C4-2B (cell line): Measurements from ENCODE around the gene PRPF8.

Source experiments
- H3K27ac ChIP-seq: fragments of 450-650 bp; 2 replicates; pipeline ENCODE4 v1.5.1; 2017
- ZFX ChIP-seq: fragments of 450-650 bp; IDR thresholded peaks from 2 replicates; pipeline ENCODE4 v1.6.1; 2017
- TF ChIP-seq, protein P1 (sequence below): fragments of 450-650 bp; conservative IDR thresholded peaks from 2 replicates; pipeline ENCODE4 v1.5.1; 2017; ENCODE audit warnings: mild to moderate bottlenecking

The PRPF8 gene

DNA sequence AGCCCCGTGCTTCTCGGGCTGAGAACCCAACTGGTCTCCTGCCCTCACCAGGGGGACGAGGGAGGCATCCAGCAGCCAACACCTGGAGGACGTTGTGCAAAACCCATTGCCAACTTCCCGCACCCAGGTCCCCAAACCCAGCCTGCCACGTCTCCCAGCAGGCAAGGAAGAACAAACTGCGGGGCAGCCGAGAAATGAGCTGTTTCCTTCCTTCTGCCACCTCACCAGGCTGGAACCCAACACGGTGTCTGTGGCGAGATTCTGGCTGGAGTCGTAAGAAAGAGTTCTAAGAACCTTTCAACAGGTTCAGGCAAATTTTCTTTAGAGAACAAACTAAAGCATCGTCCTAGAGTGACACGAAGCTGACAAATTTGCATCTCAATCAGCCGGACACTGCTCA is 59.6 kb downstream of the PRPF8 start:
- no peak overlapping the region for H3K27ac ChIP-seq
- no peak for TF ChIP-seq ZFX
- TF ChIP-seq, protein P1, sequence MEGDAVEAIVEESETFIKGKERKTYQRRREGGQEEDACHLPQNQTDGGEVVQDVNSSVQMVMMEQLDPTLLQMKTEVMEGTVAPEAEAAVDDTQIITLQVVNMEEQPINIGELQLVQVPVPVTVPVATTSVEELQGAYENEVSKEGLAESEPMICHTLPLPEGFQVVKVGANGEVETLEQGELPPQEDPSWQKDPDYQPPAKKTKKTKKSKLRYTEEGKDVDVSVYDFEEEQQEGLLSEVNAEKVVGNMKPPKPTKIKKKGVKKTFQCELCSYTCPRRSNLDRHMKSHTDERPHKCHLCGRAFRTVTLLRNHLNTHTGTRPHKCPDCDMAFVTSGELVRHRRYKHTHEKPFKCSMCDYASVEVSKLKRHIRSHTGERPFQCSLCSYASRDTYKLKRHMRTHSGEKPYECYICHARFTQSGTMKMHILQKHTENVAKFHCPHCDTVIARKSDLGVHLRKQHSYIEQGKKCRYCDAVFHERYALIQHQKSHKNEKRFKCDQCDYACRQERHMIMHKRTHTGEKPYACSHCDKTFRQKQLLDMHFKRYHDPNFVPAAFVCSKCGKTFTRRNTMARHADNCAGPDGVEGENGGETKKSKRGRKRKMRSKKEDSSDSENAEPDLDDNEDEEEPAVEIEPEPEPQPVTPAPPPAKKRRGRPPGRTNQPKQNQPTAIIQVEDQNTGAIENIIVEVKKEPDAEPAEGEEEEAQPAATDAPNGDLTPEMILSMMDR, result no peak

DNA sequence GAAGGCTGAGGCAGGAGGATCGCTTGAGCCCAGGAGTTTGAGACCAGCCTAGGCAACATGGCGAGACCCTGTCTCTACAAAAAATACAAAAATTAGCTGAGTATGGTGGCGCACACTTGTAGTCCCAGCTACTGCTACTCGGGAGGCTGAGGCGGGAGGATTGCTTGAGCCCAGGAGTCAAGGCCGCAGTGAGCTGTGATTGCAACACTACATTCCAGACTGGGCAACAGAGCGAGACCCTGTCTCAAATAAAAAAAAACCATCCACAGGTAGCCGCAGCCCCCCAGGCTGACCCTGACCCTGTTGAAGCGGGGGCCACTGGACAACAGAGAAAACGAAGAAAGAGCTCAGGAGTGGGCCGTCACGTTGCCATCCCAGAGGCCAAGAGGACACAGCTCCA is 60.0 kb downstream of the PRPF8 start:
- TF ChIP-seq, protein P1, result no peak
- TF ChIP-seq ZFX, result no peak
- no peak overlapping the region for H3K27ac ChIP-seq

DNA sequence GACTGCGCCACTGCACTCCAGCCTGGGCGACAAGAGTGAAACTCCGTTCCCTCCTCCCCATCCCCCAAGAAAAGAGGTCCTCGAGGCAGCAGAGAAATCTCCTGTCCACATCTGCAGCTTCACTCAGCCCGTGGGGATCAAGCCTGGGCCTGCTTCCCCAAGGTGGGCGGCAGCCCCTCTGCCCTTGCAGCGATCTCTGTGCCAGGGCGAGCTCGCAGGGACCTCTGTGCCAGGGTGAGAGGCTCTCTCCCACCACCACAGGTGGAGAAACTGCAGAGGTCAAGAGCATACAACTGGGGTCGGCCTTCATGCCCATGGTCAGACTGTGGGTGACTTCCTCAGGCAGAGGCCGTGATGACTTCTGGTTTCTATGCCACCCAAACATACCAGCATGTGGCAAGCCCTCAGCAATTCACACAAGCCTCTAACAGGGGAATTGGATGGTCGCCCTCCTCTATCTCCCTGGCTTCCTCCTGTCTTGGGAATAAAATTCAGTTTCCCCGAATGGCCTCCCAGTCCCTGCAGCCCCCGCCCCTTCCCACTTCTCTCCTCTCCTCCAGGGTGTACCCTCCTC is 61.5 kb downstream of the PRPF8 start:
- no peak overlapping the region for H3K27ac ChIP-seq
- TF ChIP-seq, protein P1, result no peak
- TF ChIP-seq ZFX, result no peak

DNA sequence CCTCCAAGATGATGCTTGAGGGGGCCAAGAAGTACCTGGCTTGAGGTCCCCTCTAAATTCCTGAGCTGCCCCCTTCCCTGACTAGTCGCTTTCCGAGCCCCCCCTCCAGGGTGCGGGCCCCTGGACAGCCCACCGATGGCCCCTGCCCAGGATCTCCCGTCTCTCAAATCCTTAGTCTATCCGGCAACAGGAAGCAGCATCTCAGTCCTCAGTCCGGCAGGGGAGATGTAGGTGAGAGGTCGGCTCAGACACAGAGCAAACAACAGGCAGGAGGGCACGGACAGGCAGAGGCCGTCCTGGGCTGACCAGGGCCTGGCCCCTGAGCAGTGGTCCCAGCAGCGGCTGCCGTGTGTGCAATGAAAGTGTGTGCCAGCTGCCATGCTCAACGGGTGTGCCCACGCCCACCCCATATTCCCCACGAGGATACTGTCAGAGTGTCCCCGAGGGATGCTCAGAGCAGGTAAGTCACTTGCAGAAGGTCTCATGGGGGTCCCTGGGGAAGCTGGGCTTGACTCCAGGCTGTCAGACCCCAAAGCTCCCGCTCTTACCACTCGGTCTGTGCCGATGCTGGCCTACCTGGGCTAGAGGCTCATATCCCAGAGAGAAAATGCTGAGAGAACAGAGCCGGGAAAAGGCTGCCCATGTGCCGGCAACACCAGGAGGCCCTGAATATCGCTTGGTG is 63.3 kb downstream of the PRPF8 start:
- no peak for TF ChIP-seq ZFX
- TF ChIP-seq, protein P1, result no peak

DNA sequence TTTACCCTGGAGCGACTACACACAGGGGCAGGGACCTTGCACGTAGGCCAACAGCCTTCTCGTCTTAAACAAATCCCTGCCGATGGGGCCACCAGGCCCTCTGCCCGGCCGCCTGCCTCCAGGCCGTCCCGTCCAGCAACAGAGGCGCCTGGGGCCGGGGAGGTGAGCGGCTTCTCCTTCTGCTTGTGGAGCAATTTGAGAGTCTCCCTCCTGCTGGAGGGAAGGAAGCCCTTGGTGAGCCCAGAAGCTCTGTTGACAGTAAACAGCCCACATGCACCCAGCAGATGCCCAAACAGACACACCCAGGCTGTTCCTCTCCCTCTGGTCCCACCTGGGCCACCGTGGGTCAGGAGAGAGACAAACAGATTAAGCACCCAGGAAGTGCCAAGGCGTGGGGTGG is 64.2 kb downstream of the PRPF8 start:
- no peak for TF ChIP-seq ZFX
- TF ChIP-seq, protein P1, result no peak
- no peak overlapping the region for H3K27ac ChIP-seq

More for the DNA sequence above, 63.3 kb downstream of the PRPF8 start:
- no peak overlapping the region for H3K27ac ChIP-seq

DNA sequence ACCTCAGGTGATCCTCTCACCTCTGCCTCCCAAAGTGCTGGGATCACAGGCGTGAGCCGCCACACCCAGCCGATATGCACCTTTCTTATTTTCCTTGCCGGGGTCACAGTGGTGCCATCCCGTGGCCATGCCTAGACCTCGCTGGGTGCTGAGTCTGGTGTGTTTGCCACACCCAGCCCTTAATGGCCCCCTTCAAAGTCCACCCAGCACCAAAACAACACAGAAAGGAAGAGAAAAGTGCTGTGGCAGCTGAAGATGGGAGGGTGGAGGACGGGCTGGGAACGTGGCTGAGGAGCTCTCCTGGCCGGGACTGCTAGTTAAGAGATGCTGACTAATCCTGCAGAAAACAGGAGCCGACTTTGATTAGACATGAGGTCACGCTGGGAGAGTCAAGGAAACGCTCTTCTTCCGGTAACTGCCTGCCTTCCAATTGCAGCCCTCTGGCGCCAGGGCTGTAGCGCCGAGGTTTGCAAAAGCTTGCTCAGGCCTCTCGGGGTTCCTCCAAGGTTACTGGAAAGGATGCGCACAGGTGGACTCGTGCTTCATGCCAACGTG is 67.0 kb downstream of the PRPF8 start:
- no peak for TF ChIP-seq ZFX
- TF ChIP-seq, protein P1, result no peak
- H3K27ac ChIP-seq, result no peak overlapping the region

DNA sequence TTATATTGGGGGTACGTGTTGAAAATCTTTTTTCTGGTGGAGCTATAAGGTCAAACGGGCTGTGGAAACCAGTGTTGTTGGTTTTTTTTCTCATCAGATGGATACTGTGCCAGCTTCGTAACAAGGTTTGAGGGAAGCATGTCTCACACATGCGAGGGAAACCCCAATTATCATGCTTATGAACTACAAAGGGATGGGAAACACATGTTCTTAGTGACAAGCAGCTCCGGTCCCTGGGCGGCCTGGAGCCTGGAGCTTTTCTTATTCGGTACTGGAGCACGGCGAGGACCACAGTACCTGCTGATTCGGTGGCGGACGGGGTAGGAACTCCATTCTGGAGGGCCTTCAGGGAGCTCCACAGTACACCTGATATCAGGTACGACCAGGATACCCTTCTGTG is 68.6 kb downstream of the PRPF8 start:
- no peak overlapping the region for H3K27ac ChIP-seq
- TF ChIP-seq, protein P1, result no peak
- no peak for TF ChIP-seq ZFX
